Transverse colon (tissue), 4 donors: ENCODE results near the gene RASSF7. TPM values are rescaled to one million over a fixed set of nuclear protein-coding genes. Genes with fewer than 3 reads are reported as not detected.
A peak's percentile ranks its signal among the peaks of the same experiment; 100 is the strongest.

Source experiments
- DNase-seq: peaks from one replicate; pipeline ENCODE4 v3.0.0-alpha.2; 2019
- H3K27ac ChIP-seq, 4 donors: fragments of 200-600 bp; sonication (generic); 2 replicates each; pipeline ENCODE4 v1.5.1; 2016 to 2018; ENCODE audit warnings: inconsistent platforms in 4 of 4
- H3K27me3 ChIP-seq: fragments of 200-600 bp; sonication (generic); 2 replicates; pipeline ENCODE4 v1.5.1; 2017; ENCODE audit warnings: inconsistent platforms
- H3K36me3 ChIP-seq, 4 donors: fragments of 200-600 bp; sonication (generic); 2 replicates each; pipeline ENCODE4 v1.5.1; 2017 to 2019; ENCODE audit warnings: inconsistent platforms in 4 of 4
- H3K4me1 ChIP-seq, 4 donors: fragments of 200-600 bp; sonication (generic); 2 replicates each; pipeline ENCODE4 v1.5.1; 2017 to 2020; ENCODE audit warnings: inconsistent platforms in 4 of 4
- H3K4me3 ChIP-seq, 4 donors: fragments of 200-600 bp; sonication (generic); 1 replicate in 1 of 4; 2 replicates in 3 of 4; pipeline versions ENCODE4 v1.5.1 to v1.6.1; 2017 to 2019; ENCODE audit warnings: inconsistent platforms in 4 of 4
- H3K9me3 ChIP-seq, 2 donors: fragments of 200-600 bp; sonication (generic); 2 replicates each; pipeline ENCODE4 v1.5.1; 2017 to 2019; ENCODE audit warnings: inconsistent platforms in 2 of 2
- CTCF ChIP-seq, 5 experiments: fragments of 200-600 bp in 3 of 5; fragments of 450-650 bp in 2 of 5; sonication (generic) in 3 of 5; IDR thresholded peaks; 1 replicate in 2 of 5; 2 replicates in 3 of 5; pipeline ENCODE4 v1.5.1; 2016 to 2017; ENCODE audit warnings: antibody characterized with exemption in 5 of 5, inconsistent platforms in 3 of 5, mild to moderate bottlenecking in 2 of 5, moderate library complexity in 1 of 5
- EP300 ChIP-seq: sonication (generic); formaldehyde crosslinking; IDR thresholded peaks from one replicate; pipeline ENCODE4 v1.6.1; 2017; ENCODE audit warnings: antibody characterized with exemption, low read depth
- POLR2A ChIP-seq: fragments of 450-650 bp; IDR thresholded peaks from one replicate; pipeline ENCODE4 v1.6.1; 2016; ENCODE audit warnings: antibody characterized with exemption, mild to moderate bottlenecking, moderate library complexity
- POLR2AphosphoS5 ChIP-seq, 3 donors: sonication (generic); formaldehyde crosslinking; IDR thresholded peaks; one replicate each; pipeline ENCODE4 v1.6.1; 2016; ENCODE audit warnings: antibody characterized with exemption in 3 of 3
- WGBS, 2 donors: methylation state at CpG; one replicate each; pipeline ENCODE4 v1.1.5; 2018; ENCODE audit warnings: low coverage in 1 of 2; 5-methylcytosine and 5-hydroxymethylcytosine counted together
- in situ Hi-C, 4 donors: fragments of 200-750 bp; cut with MboI; loops; one replicate each; pipeline versions ENCODE4 v1.15.0 to v1.15.1; 2017; ENCODE audit warnings: low sequenced_read_pairs in 3 of 4, low pct_ligation_motif_present in 1 of 4, low pct_unique_long_range_greater_than_20kb in 1 of 4
- intact Hi-C: fragments of 100-400 bp; cut with DNase I; formaldehyde crosslinking; loops from one replicate; pipeline ENCODE4 v1.15.1; 2023; ENCODE audit warnings: low total_unique reads
- total RNA-seq, 4 donors: library from RNA; depleted of rRNA; stranded (reverse); fragments of >200 nt; gene quantifications; one replicate each; pipeline ENCODE4 v1.1.0, GENCODE V29; 2016

Gene RASSF7
- total RNA-seq, 4 donors from 2014 or later, result 131 to 247 (median 213) TPM

GRCh38 chr11:556662-557256, 4.0 kb upstream of the RASSF7 start:
- Histone ChIP-seq H3K4me3 (no peak overlapping the region), H3K4me1 (peaks cover 24 to 47% (median 35%) of the 10 kb centered on the region in 4 donors), H3K9me3 (no peaks in the 10 kb centered on the region), H3K36me3 (no peaks in the 10 kb centered on the region), H3K27me3 (peaks cover 56% of the 10 kb centered on the region), H3K27ac (no peak overlapping the region)
- 93% methylated on average over 18 of the region's 22 CpGs; no CpG with 5 or more reads in 1 of the 2 donors for whole genome bisulfite sequencing, 2 donors
- TF ChIP-seq POLR2A, result peak; percentile 3
- TF ChIP-seq EP300, result no peak
- in situ Hi-C loops (no loop called here), intact Hi-C loops (loop anchor here (5.0 kb wide), 1 partner anchor 166 kb away; no protein-coding TSS in a partner anchor)
- no peak for DNase-seq

- TF ChIP-seq EP300, result no peak
- TF ChIP-seq POLR2AphosphoS5 (IDR thresholded peaks at IDR 0.05), result no peak
- TF ChIP-seq POLR2A, result no peak
- no peak for TF ChIP-seq CTCF (IDR thresholded peaks at IDR 0.05)
- H3K4me3 ChIP-seq, result no peak overlapping the region
- H3K27me3 ChIP-seq, result peaks cover 54% of the 10 kb centered on the region
- peaks cover 30 to 55% (median 42%) of the 10 kb centered on the region in 4 donors for H3K4me1 ChIP-seq
- no peaks in the 10 kb centered on the region for H3K9me3 ChIP-seq
- intact Hi-C loops, result loop anchor here (5.0 kb wide), 1 partner anchor 165 kb away; no protein-coding TSS in a partner anchor
- H3K27ac ChIP-seq, result no peak overlapping the region
- no peak for DNase-seq
- WGBS, 2 donors, result 79% methylated on average over 24 of the region's 24 CpGs; no CpG with 5 or more reads in 1 of the 2 donors
- no peaks in the 10 kb centered on the region for H3K36me3 ChIP-seq
- in situ Hi-C loops, result no loop called here
Observed at GRCh38 chr11:557328-558132, 3.2 kb upstream of the RASSF7 start.

GRCh38 chr11:558503-558902, 2.3 kb upstream of the RASSF7 start:
- Histone ChIP-seq H3K9me3 (no peaks in the 10 kb centered on the region), H3K4me3 (no peak overlapping the region), H3K36me3 (no peaks in the 10 kb centered on the region), H3K4me1 (peaks cover 30 to 56% (median 43%) of the 10 kb centered on the region in 4 donors), H3K27me3 (peaks cover 44% of the 10 kb centered on the region), H3K27ac (no peak overlapping the region)
- in situ Hi-C loops, result no loop called here
- 80% methylated on average over 19 of the region's 20 CpGs; no CpG with 5 or more reads in 1 of the 2 donors for WGBS, 2 donors
- intact Hi-C loops, result loop anchor here (5.0 kb wide), 1 partner anchor 164 kb away; no protein-coding TSS in a partner anchor
- no peak for DNase-seq
- no peak for TF ChIP-seq CTCF (IDR thresholded peaks at IDR 0.05)
- TF ChIP-seq POLR2AphosphoS5 (IDR thresholded peaks at IDR 0.05), result no peak
- no peak for TF ChIP-seq POLR2A
- TF ChIP-seq EP300, result no peak

- 75% methylated on average over 15 of the region's 15 CpGs; no CpG with 5 or more reads in 1 of the 2 donors for WGBS, 2 donors
- H3K36me3 ChIP-seq, result no peaks in the 10 kb centered on the region
- no peak overlapping the region for H3K4me3 ChIP-seq
- intact Hi-C loops (loop anchor here (5.0 kb wide), 1 partner anchor 163 kb away; no protein-coding TSS in a partner anchor), in situ Hi-C loops (no loop called here)
- H3K27me3 ChIP-seq, result peaks cover 38% of the 10 kb centered on the region
- TF ChIP-seq POLR2A (no peak), CTCF (IDR thresholded peaks at IDR 0.05) (no peak), EP300 (no peak), POLR2AphosphoS5 (IDR thresholded peaks at IDR 0.05) (no peak)
- peak overlapping the region; percentile 85 to 98 (median 96) for H3K27ac ChIP-seq
- DNase-seq, result no peak
- H3K9me3 ChIP-seq, result no peaks in the 10 kb centered on the region
- H3K4me1 ChIP-seq, result peaks cover 29 to 54% (median 42%) of the 10 kb centered on the region in 4 donors
Observed at GRCh38 chr11:559020-559620, 1.6 kb upstream of the RASSF7 start.
